ENCODE results near the gene SLC6A11.

SLC6A11 gene

GRCh38 chr3:10928961-10929471 is 113.0 kb downstream of the SLC6A11 start:
- H3K9me3 ChIP-seq (ENCODE audit: control insufficient read depth in 2 of 2, low read length in 2 of 2) = no peaks in the 10 kb centered on the region
- no peak overlapping the region for H3K4me3 ChIP-seq (ENCODE audit: low read length in 2 of 2)
- H3K4me1 ChIP-seq (ENCODE audit: control insufficient read depth, insufficient read depth, low read length) = peaks cover 4% of the 10 kb centered on the region
- no peaks in the 10 kb centered on the region for H3K36me3 ChIP-seq (ENCODE audit: control insufficient read depth in 2 of 2, insufficient read depth in 2 of 2, low read length in 2 of 2)
- no peak overlapping the region for H3K27ac ChIP-seq (ENCODE audit: low read length)
- H3K9ac ChIP-seq (ENCODE audit: low read length in 2 of 2) = no peak overlapping the region
- H3K27me3 ChIP-seq (ENCODE audit: control insufficient read depth in 1 of 2, insufficient read depth in 2 of 2, low read length in 2 of 2) = peaks cover 0 to 10% of the 10 kb centered on the region in 2 donors

GRCh38 chr3:10929978-10930665 is 114.1 kb downstream of the SLC6A11 start:
- Histone ChIP-seq H3K9ac (ENCODE audit: low read length in 2 of 2) (no peak overlapping the region), H3K27me3 (ENCODE audit: control insufficient read depth in 1 of 2, insufficient read depth in 2 of 2, low read length in 2 of 2) (peaks cover 0 to 10% of the 10 kb centered on the region in 2 donors), H3K9me3 (ENCODE audit: control insufficient read depth in 2 of 2, low read length in 2 of 2) (no peaks in the 10 kb centered on the region), H3K36me3 (ENCODE audit: control insufficient read depth in 2 of 2, insufficient read depth in 2 of 2, low read length in 2 of 2) (no peaks in the 10 kb centered on the region), H3K4me3 (ENCODE audit: low read length in 2 of 2) (no peak overlapping the region), H3K4me1 (ENCODE audit: control insufficient read depth, insufficient read depth, low read length) (peaks cover 4% of the 10 kb centered on the region), H3K27ac (ENCODE audit: low read length) (no peak overlapping the region)

- H3K4me3 ChIP-seq (ENCODE audit: low read length in 2 of 2) = no peak overlapping the region
- H3K27ac ChIP-seq (ENCODE audit: low read length) = no peak overlapping the region
- no peaks in the 10 kb centered on the region for H3K36me3 ChIP-seq (ENCODE audit: control insufficient read depth in 2 of 2, insufficient read depth in 2 of 2, low read length in 2 of 2)
- peaks cover 0 to 10% of the 10 kb centered on the region in 2 donors for H3K27me3 ChIP-seq (ENCODE audit: control insufficient read depth in 1 of 2, insufficient read depth in 2 of 2, low read length in 2 of 2)
- peaks cover 4% of the 10 kb centered on the region for H3K4me1 ChIP-seq (ENCODE audit: control insufficient read depth, insufficient read depth, low read length)
- H3K9me3 ChIP-seq (ENCODE audit: control insufficient read depth in 2 of 2, low read length in 2 of 2) = no peaks in the 10 kb centered on the region
- H3K9ac ChIP-seq (ENCODE audit: low read length in 2 of 2) = no peak overlapping the region
Measured at GRCh38 chr3:10930666-10931040, 114.6 kb downstream of the SLC6A11 start.

GRCh38 chr3:10932596-10932995 is 116.6 kb downstream of the SLC6A11 start:
- Histone ChIP-seq H3K36me3 (ENCODE audit: control insufficient read depth in 2 of 2, insufficient read depth in 2 of 2, low read length in 2 of 2) (no peaks in the 10 kb centered on the region), H3K9ac (ENCODE audit: low read length in 2 of 2) (no peak overlapping the region), H3K4me1 (ENCODE audit: control insufficient read depth, insufficient read depth, low read length) (no peaks in the 10 kb centered on the region), H3K27me3 (ENCODE audit: control insufficient read depth in 1 of 2, insufficient read depth in 2 of 2, low read length in 2 of 2) (peaks cover 0 to 10% of the 10 kb centered on the region in 2 donors), H3K27ac (ENCODE audit: low read length) (no peak overlapping the region), H3K9me3 (ENCODE audit: control insufficient read depth in 2 of 2, low read length in 2 of 2) (no peaks in the 10 kb centered on the region), H3K4me3 (ENCODE audit: low read length in 2 of 2) (no peak overlapping the region)

GRCh38 chr3:10933021-10933420 is 117.0 kb downstream of the SLC6A11 start:
- no peak overlapping the region for H3K4me3 ChIP-seq (ENCODE audit: low read length in 2 of 2)
- H3K9ac ChIP-seq (ENCODE audit: low read length in 2 of 2) = no peak overlapping the region
- peaks cover 0 to 14% of the 10 kb centered on the region in 2 donors for H3K27me3 ChIP-seq (ENCODE audit: control insufficient read depth in 1 of 2, insufficient read depth in 2 of 2, low read length in 2 of 2)
- no peaks in the 10 kb centered on the region for H3K36me3 ChIP-seq (ENCODE audit: control insufficient read depth in 2 of 2, insufficient read depth in 2 of 2, low read length in 2 of 2)
- no peak overlapping the region for H3K27ac ChIP-seq (ENCODE audit: low read length)
- H3K4me1 ChIP-seq (ENCODE audit: control insufficient read depth, insufficient read depth, low read length) = no peaks in the 10 kb centered on the region
- H3K9me3 ChIP-seq (ENCODE audit: control insufficient read depth in 2 of 2, low read length in 2 of 2) = no peaks in the 10 kb centered on the region

GRCh38 chr3:10933470-10933804 is 117.4 kb downstream of the SLC6A11 start:
- Histone ChIP-seq H3K9me3 (ENCODE audit: control insufficient read depth in 2 of 2, low read length in 2 of 2) (no peaks in the 10 kb centered on the region), H3K36me3 (ENCODE audit: control insufficient read depth in 2 of 2, insufficient read depth in 2 of 2, low read length in 2 of 2) (no peaks in the 10 kb centered on the region), H3K27me3 (ENCODE audit: control insufficient read depth in 1 of 2, insufficient read depth in 2 of 2, low read length in 2 of 2) (peaks cover 0 to 15% of the 10 kb centered on the region in 2 donors), H3K9ac (ENCODE audit: low read length in 2 of 2) (no peak overlapping the region), H3K27ac (ENCODE audit: low read length) (no peak overlapping the region), H3K4me3 (ENCODE audit: low read length in 2 of 2) (no peak overlapping the region), H3K4me1 (ENCODE audit: control insufficient read depth, insufficient read depth, low read length) (no peaks in the 10 kb centered on the region)

GRCh38 chr3:10933805-10934481 is 117.9 kb downstream of the SLC6A11 start:
- Histone ChIP-seq H3K4me1 (ENCODE audit: control insufficient read depth, insufficient read depth, low read length) (no peaks in the 10 kb centered on the region), H3K36me3 (ENCODE audit: control insufficient read depth in 2 of 2, insufficient read depth in 2 of 2, low read length in 2 of 2) (no peaks in the 10 kb centered on the region), H3K27me3 (ENCODE audit: control insufficient read depth in 1 of 2, insufficient read depth in 2 of 2, low read length in 2 of 2) (peaks cover 0 to 15% of the 10 kb centered on the region in 2 donors), H3K9me3 (ENCODE audit: control insufficient read depth in 2 of 2, low read length in 2 of 2) (no peaks in the 10 kb centered on the region), H3K27ac (ENCODE audit: low read length) (no peak overlapping the region), H3K9ac (ENCODE audit: low read length in 2 of 2) (no peak overlapping the region), H3K4me3 (ENCODE audit: low read length in 2 of 2) (no peak overlapping the region)

- no peak overlapping the region for H3K4me3 ChIP-seq (ENCODE audit: low read length in 2 of 2)
- H3K4me1 ChIP-seq (ENCODE audit: control insufficient read depth, insufficient read depth, low read length) = no peaks in the 10 kb centered on the region
- H3K9ac ChIP-seq (ENCODE audit: low read length in 2 of 2) = no peak overlapping the region
- peaks cover 0 to 14% of the 10 kb centered on the region in 2 donors for H3K27me3 ChIP-seq (ENCODE audit: control insufficient read depth in 1 of 2, insufficient read depth in 2 of 2, low read length in 2 of 2)
- H3K9me3 ChIP-seq (ENCODE audit: control insufficient read depth in 2 of 2, low read length in 2 of 2) = no peaks in the 10 kb centered on the region
- no peaks in the 10 kb centered on the region for H3K36me3 ChIP-seq (ENCODE audit: control insufficient read depth in 2 of 2, insufficient read depth in 2 of 2, low read length in 2 of 2)
- no peak overlapping the region for H3K27ac ChIP-seq (ENCODE audit: low read length)
Measured at GRCh38 chr3:10935028-10935427, 119.0 kb downstream of the SLC6A11 start.

GRCh38 chr3:10935846-10936631 is 120.0 kb downstream of the SLC6A11 start:
- H3K9me3 ChIP-seq (ENCODE audit: control insufficient read depth in 2 of 2, low read length in 2 of 2) = no peaks in the 10 kb centered on the region
- no peaks in the 10 kb centered on the region for H3K36me3 ChIP-seq (ENCODE audit: control insufficient read depth in 2 of 2, insufficient read depth in 2 of 2, low read length in 2 of 2)
- no peak overlapping the region for H3K27ac ChIP-seq (ENCODE audit: low read length)
- no peaks in the 10 kb centered on the region for H3K4me1 ChIP-seq (ENCODE audit: control insufficient read depth, insufficient read depth, low read length)
- H3K27me3 ChIP-seq (ENCODE audit: control insufficient read depth in 1 of 2, insufficient read depth in 2 of 2, low read length in 2 of 2) = peaks cover 0 to 10% of the 10 kb centered on the region in 2 donors
- H3K4me3 ChIP-seq (ENCODE audit: low read length in 2 of 2) = no peak overlapping the region
- no peak overlapping the region for H3K9ac ChIP-seq (ENCODE audit: low read length in 2 of 2)

- Histone ChIP-seq H3K27ac (ENCODE audit: low read length) (no peak overlapping the region), H3K9ac (ENCODE audit: low read length in 2 of 2) (no peak overlapping the region), H3K27me3 (ENCODE audit: control insufficient read depth in 1 of 2, insufficient read depth in 2 of 2, low read length in 2 of 2) (peaks cover 0 to 10% of the 10 kb centered on the region in 2 donors), H3K4me3 (ENCODE audit: low read length in 2 of 2) (no peak overlapping the region), H3K4me1 (ENCODE audit: control insufficient read depth, insufficient read depth, low read length) (no peaks in the 10 kb centered on the region), H3K9me3 (ENCODE audit: control insufficient read depth in 2 of 2, low read length in 2 of 2) (no peaks in the 10 kb centered on the region), H3K36me3 (ENCODE audit: control insufficient read depth in 2 of 2, insufficient read depth in 2 of 2, low read length in 2 of 2) (no peaks in the 10 kb centered on the region)
Measured at GRCh38 chr3:10936686-10937085, 120.7 kb downstream of the SLC6A11 start.

Data from stomach smooth muscle (tissue), 2 donors.